A673 (cell line): ENCODE measurements around the gene GRB14.

Source experiments
- EZH2 ChIP-seq: fragments of 200-600 bp; sonication (generic); IDR thresholded peaks from 2 replicates; pipeline ENCODE4 v1.6.1; 2017; ENCODE audit warnings: borderline replicate concordance, low read depth, mild to moderate bottlenecking, mixed read lengths, antibody characterized with exemption, low read length; ENCODE audit not compliant: poor library complexity, severe bottlenecking
- TF ChIP-seq, protein P1 (sequence below): fragments of 300-800, 200-600 bp; sonication (generic); conservative IDR thresholded peaks from 2 replicates; pipeline ENCODE4 v1.5.1; 2017; ENCODE audit warnings: low read depth, mild to moderate bottlenecking, antibody characterized with exemption, low read length, moderate library complexity, mixed read lengths

DNA sequence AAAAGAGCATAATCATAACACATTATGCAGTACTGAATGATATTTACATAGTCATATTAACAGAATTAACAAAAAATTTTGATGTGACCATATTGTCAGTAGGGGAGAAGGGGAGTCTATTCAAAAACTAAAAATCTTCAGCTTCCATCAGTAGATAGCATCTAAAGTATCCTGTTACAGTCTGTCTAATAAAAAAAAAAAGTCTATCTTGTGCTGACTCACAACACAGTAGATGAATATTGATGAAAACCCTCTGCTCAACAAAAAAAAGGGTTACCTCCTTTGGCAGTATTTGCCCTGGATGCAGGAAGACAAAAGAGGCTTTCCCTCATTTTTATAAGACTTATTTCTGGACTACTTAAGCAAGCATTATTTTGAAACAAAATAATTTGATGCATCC, 27.3 kb downstream of the GRB14 start:
- TF ChIP-seq, protein P1, sequence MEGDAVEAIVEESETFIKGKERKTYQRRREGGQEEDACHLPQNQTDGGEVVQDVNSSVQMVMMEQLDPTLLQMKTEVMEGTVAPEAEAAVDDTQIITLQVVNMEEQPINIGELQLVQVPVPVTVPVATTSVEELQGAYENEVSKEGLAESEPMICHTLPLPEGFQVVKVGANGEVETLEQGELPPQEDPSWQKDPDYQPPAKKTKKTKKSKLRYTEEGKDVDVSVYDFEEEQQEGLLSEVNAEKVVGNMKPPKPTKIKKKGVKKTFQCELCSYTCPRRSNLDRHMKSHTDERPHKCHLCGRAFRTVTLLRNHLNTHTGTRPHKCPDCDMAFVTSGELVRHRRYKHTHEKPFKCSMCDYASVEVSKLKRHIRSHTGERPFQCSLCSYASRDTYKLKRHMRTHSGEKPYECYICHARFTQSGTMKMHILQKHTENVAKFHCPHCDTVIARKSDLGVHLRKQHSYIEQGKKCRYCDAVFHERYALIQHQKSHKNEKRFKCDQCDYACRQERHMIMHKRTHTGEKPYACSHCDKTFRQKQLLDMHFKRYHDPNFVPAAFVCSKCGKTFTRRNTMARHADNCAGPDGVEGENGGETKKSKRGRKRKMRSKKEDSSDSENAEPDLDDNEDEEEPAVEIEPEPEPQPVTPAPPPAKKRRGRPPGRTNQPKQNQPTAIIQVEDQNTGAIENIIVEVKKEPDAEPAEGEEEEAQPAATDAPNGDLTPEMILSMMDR, result no peak
- TF ChIP-seq EZH2, result no peak
